SK-N-SH treated with all-trans-retinoic acid at 6 μM for 48 hours (cell line): Measurements from ENCODE around the gene MAP3K6.

Experiments
- ATAC-seq: fragments of 200-7000 bp; cut with Tn5 transposase; 3 replicates; pipeline ENCODE4 v1.9.1; 2020; ENCODE audit warnings: mild to moderate bottlenecking, moderate library complexity
- BACH2 ChIP-seq: fragments of 250-450 bp; sonication (Bioruptor Pico); IDR thresholded peaks from 2 replicates; pipeline ENCODE4 v1.9.0; 2021; ENCODE audit warnings: mild to moderate bottlenecking, borderline replicate concordance
- CSDC2 ChIP-seq: fragments of 250-450 bp; sonication (Bioruptor Pico); IDR thresholded peaks from 2 replicates; pipeline ENCODE4 v1.5.0; 2020; ENCODE audit warnings: mild to moderate bottlenecking, moderate library complexity
- ESRRG ChIP-seq: fragments of 250-450 bp; sonication (Bioruptor Pico); IDR thresholded peaks from 2 replicates; pipeline ENCODE4 v1.6.1; 2021; ENCODE audit warnings: mild to moderate bottlenecking
- GLIS3 ChIP-seq: fragments of 250-450 bp; sonication (Bioruptor Pico); IDR thresholded peaks from 2 replicates; pipeline ENCODE4 v1.5.0; 2020; ENCODE audit warnings: mild to moderate bottlenecking, moderate library complexity
- ISL1 ChIP-seq: fragments of 250-450 bp; sonication (Bioruptor Pico); IDR thresholded peaks from 2 replicates; pipeline ENCODE4 v2.1.2; 2022; ENCODE audit warnings: mild to moderate bottlenecking, moderate library complexity
- OSR1 ChIP-seq: fragments of 250-450 bp; sonication (Bioruptor Pico); IDR thresholded peaks from 2 replicates; pipeline ENCODE4 v1.8.0; 2022; ENCODE audit warnings: moderate library complexity, mild to moderate bottlenecking, inconsistent platforms
- SNAI2 ChIP-seq: fragments of 250-450 bp; sonication (Bioruptor Pico); IDR thresholded peaks from 2 replicates; pipeline ENCODE4 v1.5.0; 2020; ENCODE audit warnings: mild to moderate bottlenecking, moderate library complexity
- TCF4 ChIP-seq: fragments of 250-450 bp; sonication (Bioruptor Pico); IDR thresholded peaks from 2 replicates; pipeline ENCODE4 v1.8.0; 2021; ENCODE audit warnings: mild to moderate bottlenecking, moderate library complexity, borderline replicate concordance
- TOX ChIP-seq: fragments of 250-450 bp; sonication (Bioruptor Pico); IDR thresholded peaks from 2 replicates; pipeline ENCODE4 v1.8.0; 2021; ENCODE audit warnings: mild to moderate bottlenecking, moderate library complexity, borderline replicate concordance
- ZC3H10 ChIP-seq: fragments of 250-450 bp; sonication (Bioruptor Pico); IDR thresholded peaks from 2 replicates; pipeline ENCODE4 v1.5.1; 2021; ENCODE audit warnings: mild to moderate bottlenecking, moderate library complexity
- ZFP3 ChIP-seq: fragments of 250-450 bp; sonication (Bioruptor Pico); IDR thresholded peaks from 2 replicates; pipeline ENCODE4 v1.5.0; 2020; ENCODE audit warnings: mild to moderate bottlenecking, moderate library complexity
- ZFP30 ChIP-seq: fragments of 450-650 bp; formaldehyde crosslinking; IDR thresholded peaks from 2 replicates; pipeline ENCODE4 v1.5.0; 2022; ENCODE audit warnings: mild to moderate bottlenecking, moderate library complexity
- ZNF565 ChIP-seq: fragments of 450-650 bp; formaldehyde crosslinking; conservative IDR thresholded peaks from 2 replicates; pipeline ENCODE4 v1.5.0; 2020; ENCODE audit warnings: low read depth, mild to moderate bottlenecking, moderate library complexity
- ZNF70 ChIP-seq: fragments of 450-650 bp; formaldehyde crosslinking; IDR thresholded peaks from 2 replicates; pipeline ENCODE4 v1.5.0; 2020; ENCODE audit warnings: mild to moderate bottlenecking, moderate library complexity
- ZNF8 ChIP-seq: fragments of 450-650 bp; formaldehyde crosslinking; IDR thresholded peaks from 2 replicates; pipeline ENCODE4 v1.5.0; 2020; ENCODE audit warnings: mild to moderate bottlenecking, moderate library complexity
- TF ChIP-seq, protein P1 (sequence below): fragments of 250-450 bp; sonication (Bioruptor Pico); IDR thresholded peaks from 2 replicates; pipeline ENCODE4 v1.5.0; 2020; ENCODE audit warnings: mild to moderate bottlenecking, moderate library complexity
- TF ChIP-seq, protein P2 (sequence below): fragments of 250-450 bp; sonication (Bioruptor Pico); IDR thresholded peaks from 2 replicates; pipeline ENCODE4 v1.8.0; 2021; ENCODE audit warnings: low read depth, mild to moderate bottlenecking, moderate library complexity, borderline replicate concordance
- TF ChIP-seq, protein P3 (sequence below): fragments of 250-450 bp; sonication (Bioruptor Pico); IDR thresholded peaks from 2 replicates; pipeline ENCODE4 v1.8.0; 2020; ENCODE audit warnings: mild to moderate bottlenecking, moderate library complexity, borderline replicate concordance
- TF ChIP-seq, protein P4 (sequence below): fragments of 250-450 bp; sonication (Bioruptor Pico); IDR thresholded peaks from 2 replicates; pipeline ENCODE4 v1.5.1; 2020; ENCODE audit warnings: low read depth, mild to moderate bottlenecking, moderate library complexity

The MAP3K6 gene

DNA sequence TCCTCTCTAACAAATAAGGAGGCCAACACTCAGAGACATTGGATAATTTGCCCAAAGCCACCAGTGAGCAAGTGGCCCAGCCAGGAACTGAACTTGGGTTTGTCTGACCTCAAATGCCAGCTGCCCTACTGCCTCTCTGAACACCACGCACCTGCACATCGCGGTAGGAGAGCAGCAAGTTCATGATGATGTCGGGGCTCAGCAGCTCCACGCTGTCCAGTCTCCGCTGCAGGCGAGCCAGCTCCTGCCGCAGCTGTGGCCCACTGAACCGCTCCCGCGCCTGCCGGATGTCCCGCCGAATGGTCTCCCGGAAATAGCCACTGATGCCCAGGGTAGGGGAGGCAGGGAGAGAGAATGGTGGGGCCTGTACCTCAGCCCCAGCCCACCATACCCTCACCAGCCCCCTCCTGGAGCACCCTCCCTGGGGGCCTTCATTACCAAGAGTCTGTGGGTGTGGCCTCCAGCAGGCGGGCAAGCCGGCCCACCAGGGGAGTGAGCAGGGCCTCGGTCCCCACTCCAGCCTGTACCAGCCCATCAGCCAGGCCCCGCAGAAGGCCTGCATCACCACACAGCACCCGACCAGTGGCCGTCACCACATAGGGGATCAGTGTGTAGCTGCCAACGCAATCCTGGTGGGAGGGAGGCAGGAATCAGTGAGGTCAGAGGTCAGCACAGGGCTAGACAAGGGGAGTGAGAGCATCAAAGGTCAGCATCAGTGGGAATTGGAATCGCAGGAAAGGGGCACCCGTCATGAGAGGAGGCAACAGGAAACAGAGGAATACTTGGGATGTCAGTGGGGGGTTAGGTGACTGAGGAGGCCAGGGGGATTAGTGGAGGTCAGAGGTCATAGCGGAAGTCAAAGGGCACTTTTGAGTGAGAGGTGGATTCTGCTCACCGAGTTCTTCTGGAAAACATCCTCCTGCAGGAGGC is 2.7 kb downstream of the MAP3K6 start:
- ATAC-seq = no peak
- TF ChIP-seq, protein P1, sequence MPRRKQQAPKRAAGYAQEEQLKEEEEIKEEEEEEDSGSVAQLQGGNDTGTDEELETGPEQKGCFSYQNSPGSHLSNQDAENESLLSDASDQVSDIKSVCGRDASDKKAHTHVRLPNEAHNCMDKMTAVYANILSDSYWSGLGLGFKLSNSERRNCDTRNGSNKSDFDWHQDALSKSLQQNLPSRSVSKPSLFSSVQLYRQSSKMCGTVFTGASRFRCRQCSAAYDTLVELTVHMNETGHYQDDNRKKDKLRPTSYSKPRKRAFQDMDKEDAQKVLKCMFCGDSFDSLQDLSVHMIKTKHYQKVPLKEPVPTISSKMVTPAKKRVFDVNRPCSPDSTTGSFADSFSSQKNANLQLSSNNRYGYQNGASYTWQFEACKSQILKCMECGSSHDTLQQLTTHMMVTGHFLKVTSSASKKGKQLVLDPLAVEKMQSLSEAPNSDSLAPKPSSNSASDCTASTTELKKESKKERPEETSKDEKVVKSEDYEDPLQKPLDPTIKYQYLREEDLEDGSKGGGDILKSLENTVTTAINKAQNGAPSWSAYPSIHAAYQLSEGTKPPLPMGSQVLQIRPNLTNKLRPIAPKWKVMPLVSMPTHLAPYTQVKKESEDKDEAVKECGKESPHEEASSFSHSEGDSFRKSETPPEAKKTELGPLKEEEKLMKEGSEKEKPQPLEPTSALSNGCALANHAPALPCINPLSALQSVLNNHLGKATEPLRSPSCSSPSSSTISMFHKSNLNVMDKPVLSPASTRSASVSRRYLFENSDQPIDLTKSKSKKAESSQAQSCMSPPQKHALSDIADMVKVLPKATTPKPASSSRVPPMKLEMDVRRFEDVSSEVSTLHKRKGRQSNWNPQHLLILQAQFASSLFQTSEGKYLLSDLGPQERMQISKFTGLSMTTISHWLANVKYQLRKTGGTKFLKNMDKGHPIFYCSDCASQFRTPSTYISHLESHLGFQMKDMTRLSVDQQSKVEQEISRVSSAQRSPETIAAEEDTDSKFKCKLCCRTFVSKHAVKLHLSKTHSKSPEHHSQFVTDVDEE (CRISPR knock-in tag) = no peak
- TF ChIP-seq ZNF70 (no peak), ZC3H10 (CRISPR knock-in tag) (no peak), GLIS3 (CRISPR knock-in tag) (no peak), CSDC2 (CRISPR knock-in tag) (no peak), ESRRG (CRISPR knock-in tag) (no peak), ZFP3 (CRISPR knock-in tag) (no peak), ZFP30 (no peak), TOX (CRISPR knock-in tag) (no peak), BACH2 (CRISPR knock-in tag) (no peak), ZNF8 (CRISPR knock-in tag) (no peak), SNAI2 (CRISPR knock-in tag) (no peak), ZNF565 (CRISPR knock-in tag) (no peak), ISL1 (CRISPR knock-in tag) (no peak)
- TF ChIP-seq, protein P2, sequence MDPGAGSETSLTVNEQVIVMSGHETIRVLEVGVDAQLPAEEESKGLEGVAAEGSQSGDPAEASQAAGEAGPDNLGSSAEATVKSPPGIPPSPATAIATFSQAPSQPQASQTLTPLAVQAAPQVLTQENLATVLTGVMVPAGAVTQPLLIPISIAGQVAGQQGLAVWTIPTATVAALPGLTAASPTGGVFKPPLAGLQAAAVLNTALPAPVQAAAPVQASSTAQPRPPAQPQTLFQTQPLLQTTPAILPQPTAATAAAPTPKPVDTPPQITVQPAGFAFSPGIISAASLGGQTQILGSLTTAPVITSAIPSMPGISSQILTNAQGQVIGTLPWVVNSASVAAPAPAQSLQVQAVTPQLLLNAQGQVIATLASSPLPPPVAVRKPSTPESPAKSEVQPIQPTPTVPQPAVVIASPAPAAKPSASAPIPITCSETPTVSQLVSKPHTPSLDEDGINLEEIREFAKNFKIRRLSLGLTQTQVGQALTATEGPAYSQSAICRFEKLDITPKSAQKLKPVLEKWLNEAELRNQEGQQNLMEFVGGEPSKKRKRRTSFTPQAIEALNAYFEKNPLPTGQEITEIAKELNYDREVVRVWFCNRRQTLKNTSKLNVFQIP (CRISPR knock-in tag) = no peak
- TF ChIP-seq, protein P3, sequence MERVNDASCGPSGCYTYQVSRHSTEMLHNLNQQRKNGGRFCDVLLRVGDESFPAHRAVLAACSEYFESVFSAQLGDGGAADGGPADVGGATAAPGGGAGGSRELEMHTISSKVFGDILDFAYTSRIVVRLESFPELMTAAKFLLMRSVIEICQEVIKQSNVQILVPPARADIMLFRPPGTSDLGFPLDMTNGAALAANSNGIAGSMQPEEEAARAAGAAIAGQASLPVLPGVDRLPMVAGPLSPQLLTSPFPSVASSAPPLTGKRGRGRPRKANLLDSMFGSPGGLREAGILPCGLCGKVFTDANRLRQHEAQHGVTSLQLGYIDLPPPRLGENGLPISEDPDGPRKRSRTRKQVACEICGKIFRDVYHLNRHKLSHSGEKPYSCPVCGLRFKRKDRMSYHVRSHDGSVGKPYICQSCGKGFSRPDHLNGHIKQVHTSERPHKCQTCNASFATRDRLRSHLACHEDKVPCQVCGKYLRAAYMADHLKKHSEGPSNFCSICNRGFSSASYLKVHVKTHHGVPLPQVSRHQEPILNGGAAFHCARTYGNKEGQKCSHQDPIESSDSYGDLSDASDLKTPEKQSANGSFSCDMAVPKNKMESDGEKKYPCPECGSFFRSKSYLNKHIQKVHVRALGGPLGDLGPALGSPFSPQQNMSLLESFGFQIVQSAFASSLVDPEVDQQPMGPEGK (CRISPR knock-in tag) = no peak
- TF ChIP-seq, protein P4, sequence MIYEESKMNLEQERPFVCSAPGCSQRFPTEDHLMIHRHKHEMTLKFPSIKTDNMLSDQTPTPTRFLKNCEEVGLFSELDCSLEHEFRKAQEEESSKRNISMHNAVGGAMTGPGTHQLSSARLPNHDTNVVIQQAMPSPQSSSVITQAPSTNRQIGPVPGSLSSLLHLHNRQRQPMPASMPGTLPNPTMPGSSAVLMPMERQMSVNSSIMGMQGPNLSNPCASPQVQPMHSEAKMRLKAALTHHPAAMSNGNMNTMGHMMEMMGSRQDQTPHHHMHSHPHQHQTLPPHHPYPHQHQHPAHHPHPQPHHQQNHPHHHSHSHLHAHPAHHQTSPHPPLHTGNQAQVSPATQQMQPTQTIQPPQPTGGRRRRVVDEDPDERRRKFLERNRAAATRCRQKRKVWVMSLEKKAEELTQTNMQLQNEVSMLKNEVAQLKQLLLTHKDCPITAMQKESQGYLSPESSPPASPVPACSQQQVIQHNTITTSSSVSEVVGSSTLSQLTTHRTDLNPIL = no peak

DNA sequence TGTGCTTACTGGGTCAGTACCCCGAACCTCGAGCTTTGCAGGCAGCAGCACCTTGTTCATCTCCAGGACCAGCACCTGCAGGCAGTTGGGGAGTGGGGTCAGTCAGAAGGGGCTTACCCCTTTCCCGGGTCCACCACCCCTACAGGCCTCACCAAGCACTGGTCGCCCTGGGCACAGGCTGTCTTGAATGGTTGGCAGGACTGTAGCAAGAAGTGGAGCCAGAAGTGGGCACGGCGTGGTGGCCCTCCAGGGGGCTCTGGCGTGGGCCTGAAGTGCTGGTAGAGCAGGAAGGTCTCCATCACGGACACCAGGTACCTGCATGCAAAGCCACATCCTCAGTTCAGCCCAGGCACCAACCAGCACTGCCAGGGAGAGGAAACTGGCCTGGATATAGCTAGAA is 5.2 kb downstream of the MAP3K6 start:
- no peak for ATAC-seq
- no peak for TF ChIP-seq TCF4 (CRISPR knock-in tag)
- TF ChIP-seq, protein P4 = no peak
- TF ChIP-seq ZC3H10 (CRISPR knock-in tag) = no peak
- no peak for TF ChIP-seq OSR1 (CRISPR knock-in tag)
- TF ChIP-seq, protein P3 (CRISPR knock-in tag) = no peak
- TF ChIP-seq CSDC2 (CRISPR knock-in tag) = no peak
- no peak for TF ChIP-seq ZNF8 (CRISPR knock-in tag)
- TF ChIP-seq ZFP30 = no peak
- no peak for TF ChIP-seq ISL1 (CRISPR knock-in tag)
